Activated T-cell treated with anti-CD3 and anti-CD28 coated beads, Interleukin-2, amount 50 U/mL, for 1 hour (primary cell): ENCODE results near the gene HEXIM1.

ENCODE experiments used
- DNase-seq: peaks from one replicate; pipeline ENCODE4 v3.0.0-alpha.2; 2020

HEXIM1 gene

GRCh38 chr17:45130681-45131615 is 17.3 kb upstream of the HEXIM1 start:
- no peak for DNase-seq

GRCh38 chr17:45131616-45132319 is 16.5 kb upstream of the HEXIM1 start:
- DNase-seq = peak; percentile 60

DNA sequence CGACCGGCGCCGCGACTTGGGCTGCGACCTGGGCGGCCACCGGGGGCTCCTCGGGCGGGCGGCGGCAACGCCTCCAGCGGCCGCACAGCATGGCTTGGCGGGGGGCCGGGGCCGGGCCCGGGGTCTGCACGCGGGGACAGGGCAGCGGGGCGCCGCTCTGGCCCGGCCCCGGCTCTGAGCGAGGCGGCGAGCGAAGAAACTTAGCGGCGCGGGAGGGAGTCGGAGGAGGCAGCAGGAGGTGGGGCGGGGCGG is 16.0 kb upstream of the HEXIM1 start, which contains the start of gene PLCD3:
TSS of gene PLCD3 (minus strand) at position 196 of the 252 bp plus-strand sequence. CDS start at position 91, 105 bp downstream.
- no peak for DNase-seq

GRCh38 chr17:45132572-45133463 is 15.5 kb upstream of the HEXIM1 start:
- peak; percentile 81 for DNase-seq

- peak; percentile 99 for DNase-seq
Measured at GRCh38 chr17:45135192-45135977, 12.9 kb upstream of the HEXIM1 start, which contains the start of gene ACBD4. Gene ACBD4, plus strand, starts transcription at chr17:45135687. Its CDS starts 458 bp downstream, at chr17:45136145.

DNA sequence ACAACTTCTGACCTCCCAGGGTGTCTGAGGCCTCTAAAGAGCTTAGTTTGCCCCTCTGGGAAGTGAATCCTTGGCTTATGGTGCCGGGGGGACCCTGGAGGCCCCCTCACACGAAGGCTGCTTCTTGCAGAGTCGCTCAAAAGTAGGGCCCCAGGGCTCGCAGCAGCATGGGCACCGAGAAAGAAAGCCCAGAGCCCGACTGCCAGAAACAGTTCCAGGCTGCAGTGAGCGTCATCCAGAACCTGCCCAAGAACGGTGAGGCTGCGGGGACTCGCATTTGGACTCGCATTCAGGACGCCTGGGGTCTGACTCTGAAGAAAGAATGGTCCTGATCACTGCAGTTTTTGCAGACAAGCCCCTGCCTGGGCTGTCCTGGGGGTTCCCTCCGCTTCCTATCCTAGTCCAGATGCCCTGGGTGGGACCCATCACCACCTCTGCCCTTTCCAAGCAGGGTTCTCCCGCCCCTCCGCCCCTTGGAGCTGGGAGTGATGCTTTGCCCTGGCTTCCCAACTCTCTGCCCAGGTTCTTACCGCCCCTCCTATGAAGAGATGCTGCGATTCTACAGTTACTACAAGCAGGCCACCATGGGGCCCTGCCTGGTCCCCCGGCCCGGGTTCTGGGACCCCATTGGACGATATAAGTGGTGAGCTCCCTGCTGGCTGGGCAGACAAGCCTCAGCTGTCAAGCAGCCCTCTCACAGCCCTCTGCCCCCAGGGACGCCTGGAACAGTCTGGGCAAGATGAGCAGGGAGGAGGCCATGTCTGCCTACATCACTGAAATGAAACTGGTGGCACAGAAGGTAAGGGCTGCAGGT is 12.1 kb upstream of the HEXIM1 start:
- no peak for DNase-seq

DNA sequence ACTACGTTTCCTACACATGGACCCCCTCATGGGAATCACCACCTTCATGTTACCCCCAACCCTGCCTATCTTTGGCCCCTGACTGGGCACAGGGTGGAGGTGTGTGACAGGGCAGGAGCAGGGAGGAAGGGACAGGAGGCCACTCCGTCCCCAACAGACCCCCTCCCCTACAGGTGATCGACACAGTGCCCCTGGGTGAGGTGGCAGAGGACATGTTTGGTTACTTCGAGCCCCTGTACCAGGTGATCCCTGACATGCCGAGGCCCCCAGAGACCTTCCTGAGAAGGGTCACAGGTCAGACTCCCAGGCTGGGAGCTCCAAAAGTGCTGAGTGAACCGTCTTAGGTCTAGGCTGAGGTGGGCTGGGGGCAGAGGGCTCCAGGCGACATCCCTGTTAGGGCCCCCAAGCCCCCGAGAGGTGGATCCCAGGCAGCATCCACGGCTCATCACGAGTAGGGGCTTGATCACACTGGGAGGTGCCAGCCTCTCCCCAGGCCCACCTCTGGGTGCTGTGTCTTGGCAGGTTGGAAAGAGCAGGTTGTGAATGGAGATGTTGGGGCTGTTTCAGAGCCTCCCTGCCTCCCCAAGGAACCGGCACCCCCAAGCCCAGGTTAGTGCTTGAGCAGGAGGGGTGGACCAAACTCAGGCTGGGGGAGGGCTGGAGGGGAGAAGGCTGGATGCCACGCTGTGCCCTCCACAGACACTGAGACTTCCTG is 11.3 kb upstream of the HEXIM1 start:
- DNase-seq = no peak

GRCh38 chr17:45137561-45138305 is 10.5 kb upstream of the HEXIM1 start:
- DNase-seq = no peak

- no peak for DNase-seq
Measured at GRCh38 chr17:45138911-45139532, 9.3 kb upstream of the HEXIM1 start.

DNA sequence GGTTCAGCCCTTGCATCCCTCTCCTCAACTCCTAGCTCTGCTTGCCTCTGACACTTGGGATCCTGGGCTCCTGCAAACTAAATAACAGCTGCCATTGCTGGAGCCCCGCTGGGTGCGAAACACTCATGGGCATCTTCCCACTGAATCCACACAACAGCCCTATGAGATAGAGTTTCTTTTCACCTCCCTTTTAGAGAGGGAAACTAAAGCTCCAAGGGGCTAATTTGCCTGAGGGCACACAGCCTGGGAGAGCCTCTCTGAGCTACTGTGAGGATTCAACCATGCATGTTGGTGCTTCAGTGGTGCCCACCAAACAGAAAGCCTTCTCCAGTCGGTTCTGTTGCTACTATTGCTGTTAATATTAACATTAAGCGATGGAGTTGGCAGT is 8.7 kb upstream of the HEXIM1 start:
- no peak for DNase-seq

GRCh38 chr17:45143094-45143670 is 5.1 kb upstream of the HEXIM1 start:
- no peak for DNase-seq

- DNase-seq = peak; percentile 47
Measured at GRCh38 chr17:45143767-45144198, 4.5 kb upstream of the HEXIM1 start.

DNA sequence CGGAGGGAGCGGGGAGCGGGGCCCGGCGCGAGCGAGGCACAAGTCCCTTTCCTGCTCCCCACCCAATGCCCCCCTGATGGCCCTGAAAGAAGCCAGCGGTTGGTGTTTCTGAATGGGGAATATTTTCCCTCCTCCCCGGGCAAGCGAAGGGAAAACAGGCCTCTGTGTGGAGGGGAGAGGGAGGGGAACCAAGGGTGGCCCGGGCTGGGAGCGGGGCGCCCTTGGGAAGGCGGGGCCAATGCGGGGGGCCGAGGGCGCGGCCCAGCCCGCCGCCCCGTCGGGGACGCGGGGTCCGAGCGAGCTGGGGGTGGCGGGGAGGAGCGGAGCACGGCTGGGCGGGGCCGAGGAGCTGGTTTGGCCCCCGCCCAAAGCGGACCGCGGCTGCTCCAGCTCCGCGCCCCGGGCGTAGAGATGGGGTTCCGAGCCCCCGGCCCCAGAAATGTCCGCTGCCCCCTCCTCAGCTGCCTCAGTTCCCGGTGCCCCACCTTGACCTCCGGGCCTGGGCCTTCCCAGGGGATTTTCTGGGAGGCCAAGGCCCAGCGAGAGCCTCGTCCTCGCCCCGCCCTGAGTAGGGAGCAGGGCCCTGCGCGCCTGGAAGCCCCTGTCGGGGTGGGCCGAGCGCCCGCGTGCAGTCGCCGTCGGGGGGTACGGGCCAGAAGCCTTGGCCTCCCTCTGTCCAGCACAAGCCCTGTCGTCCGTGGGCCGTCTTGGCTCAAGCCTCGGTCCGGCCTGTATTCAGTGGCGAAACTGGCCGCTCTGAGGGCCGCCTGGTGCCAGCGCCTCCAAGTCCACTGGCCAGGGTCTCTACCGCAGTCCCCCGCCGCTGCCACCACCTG is 3.9 kb upstream of the HEXIM1 start:
- DNase-seq = no peak

- no peak for DNase-seq
Measured at GRCh38 chr17:45145035-45145389, 3.3 kb upstream of the HEXIM1 start.

- no peak for DNase-seq
Measured at GRCh38 chr17:45146166-45146565, 2.1 kb upstream of the HEXIM1 start.

- no peak for DNase-seq
Measured at GRCh38 chr17:45146592-45146889, 1.7 kb upstream of the HEXIM1 start.

- no peak for DNase-seq
Measured at GRCh38 chr17:45146890-45147580, 1.2 kb upstream of the HEXIM1 start.
